Subcutaneous adipose tissue (tissue), 4 donors: ENCODE measurements around the gene LMAN2L. TPM values are rescaled to one million over a fixed set of nuclear protein-coding genes. Genes with fewer than 3 reads are reported as not detected.

Source experiments
- CTCF ChIP-seq: fragments of 450-650 bp; IDR thresholded peaks from one replicate; pipeline ENCODE4 v1.5.1; 2016; ENCODE audit warnings: low read depth, mild to moderate bottlenecking, control low read depth, antibody characterized with exemption, moderate library complexity
- total RNA-seq, 4 donors: library from RNA; depleted of rRNA; stranded (reverse); fragments of >200 nt; gene quantifications; one replicate each; pipeline ENCODE4 v1.1.0, GENCODE V29; 2016

Gene LMAN2L
- total RNA-seq, 4 donors from 2014 or later, result 14.6 to 18.1 (median 16.7) TPM

GRCh38 chr2:96767135-96767871 is 27.4 kb upstream of the LMAN2L start:
- TF ChIP-seq CTCF, result no peak

DNA sequence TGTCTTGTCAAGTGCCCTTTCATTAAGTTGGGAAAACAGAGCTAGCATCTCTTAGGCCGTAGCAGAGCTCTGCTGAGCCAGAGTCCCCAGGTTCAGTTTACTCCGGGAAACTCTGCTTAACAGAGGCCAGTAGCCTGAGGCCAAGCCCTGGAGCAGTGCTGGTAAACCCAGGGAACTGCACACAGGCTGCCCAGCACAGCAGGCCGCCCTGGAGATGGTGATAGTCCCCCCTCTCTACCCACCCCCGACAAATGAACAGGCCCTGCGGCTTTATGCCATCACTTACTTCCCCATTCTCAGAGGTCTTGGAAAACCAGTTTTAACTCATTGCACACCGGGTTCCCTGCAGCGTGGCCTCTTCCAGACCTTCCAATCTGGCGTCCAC is 24.4 kb upstream of the LMAN2L start:
- no peak for TF ChIP-seq CTCF

- TF ChIP-seq CTCF, result no peak
Observed at GRCh38 chr2:96763511-96764252, 23.8 kb upstream of the LMAN2L start.

- no peak for TF ChIP-seq CTCF
Observed at GRCh38 chr2:96762529-96763311, 22.9 kb upstream of the LMAN2L start.

DNA sequence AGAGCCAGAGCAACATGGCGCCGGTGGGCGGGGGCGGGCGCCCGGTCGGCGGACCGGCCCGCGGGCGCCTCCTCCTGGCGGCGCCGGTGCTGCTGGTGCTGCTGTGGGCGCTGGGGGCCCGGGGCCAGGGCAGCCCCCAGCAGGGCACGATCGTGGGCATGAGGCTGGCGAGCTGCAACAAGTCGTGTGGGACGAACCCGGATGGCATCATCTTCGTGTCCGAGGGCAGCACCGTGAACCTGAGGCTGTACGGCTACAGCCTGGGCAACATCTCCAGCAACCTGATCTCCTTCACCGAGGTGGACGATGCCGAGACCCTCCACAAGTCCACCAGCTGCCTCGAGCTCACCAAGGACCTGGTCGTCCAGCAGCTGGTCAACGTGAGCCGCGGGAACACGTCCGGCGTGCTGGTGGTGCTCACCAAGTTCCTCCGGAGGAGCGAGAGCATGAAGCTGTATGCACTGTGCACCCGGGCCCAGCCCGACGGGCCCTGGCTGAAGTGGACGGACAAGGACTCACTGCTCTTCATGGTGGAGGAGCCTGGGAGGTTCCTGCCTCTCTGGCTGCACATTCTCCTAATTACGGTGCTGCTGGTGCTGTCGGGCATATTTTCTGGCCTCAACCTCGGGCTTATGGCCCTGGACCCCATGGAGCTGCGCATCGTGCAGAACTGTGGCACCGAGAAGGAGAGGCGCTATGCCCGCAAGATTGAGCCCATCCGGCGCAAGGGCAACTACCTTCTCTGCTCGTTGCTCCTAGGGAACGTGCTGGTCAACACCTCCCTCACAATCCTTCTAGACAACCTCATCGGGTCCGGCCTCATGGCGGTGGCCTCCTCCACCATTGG is 21.3 kb upstream of the LMAN2L start:
- TF ChIP-seq CTCF, result no peak

GRCh38 chr2:96760036-96760985 is 20.4 kb upstream of the LMAN2L start, which contains the start of gene CNNM4:
Gene CNNM4 (plus strand): TSS chr2:96760902. CDS start chr2:96761000, 98 bp downstream.
- no peak for TF ChIP-seq CTCF
